Measurements from ENCODE around the gene CHAC1. TPM values are rescaled to one million over a fixed set of nuclear protein-coding genes. Genes with fewer than 3 reads are reported as not detected.

CHAC1 gene
- total RNA-seq, 1 donor, result 30.0 TPM

DNA sequence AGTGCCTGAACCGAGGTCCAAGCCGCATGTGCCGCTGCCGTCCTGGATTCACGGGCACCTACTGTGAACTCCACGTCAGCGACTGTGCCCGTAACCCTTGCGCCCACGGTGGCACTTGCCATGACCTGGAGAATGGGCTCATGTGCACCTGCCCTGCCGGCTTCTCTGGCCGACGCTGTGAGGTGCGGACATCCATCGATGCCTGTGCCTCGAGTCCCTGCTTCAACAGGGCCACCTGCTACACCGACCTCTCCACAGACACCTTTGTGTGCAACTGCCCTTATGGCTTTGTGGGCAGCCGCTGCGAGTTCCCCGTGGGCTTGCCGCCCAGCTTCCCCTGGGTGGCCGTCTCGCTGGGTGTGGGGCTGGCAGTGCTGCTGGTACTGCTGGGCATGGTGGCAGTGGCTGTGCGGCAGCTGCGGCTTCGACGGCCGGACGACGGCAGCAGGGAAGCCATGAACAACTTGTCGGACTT, 17.0 kb upstream of the CHAC1 start:
- H4K20me1 ChIP-seq (ENCODE audit: insufficient read depth, low read length), result no peaks in the 10 kb centered on the region
- no peak overlapping the region for H3K27ac ChIP-seq (ENCODE audit: low read depth, low read length)
- peaks cover 23% of the 10 kb centered on the region for H3K27me3 ChIP-seq (ENCODE audit: insufficient read depth, low read length)
- DNase-seq (ENCODE audit: insufficient read length, low spot score, missing footprints), result peak; percentile 52
- H3K4me1 ChIP-seq (ENCODE audit: insufficient read depth, low read length), result peaks cover 15% of the 10 kb centered on the region
- TF ChIP-seq, protein P1, sequence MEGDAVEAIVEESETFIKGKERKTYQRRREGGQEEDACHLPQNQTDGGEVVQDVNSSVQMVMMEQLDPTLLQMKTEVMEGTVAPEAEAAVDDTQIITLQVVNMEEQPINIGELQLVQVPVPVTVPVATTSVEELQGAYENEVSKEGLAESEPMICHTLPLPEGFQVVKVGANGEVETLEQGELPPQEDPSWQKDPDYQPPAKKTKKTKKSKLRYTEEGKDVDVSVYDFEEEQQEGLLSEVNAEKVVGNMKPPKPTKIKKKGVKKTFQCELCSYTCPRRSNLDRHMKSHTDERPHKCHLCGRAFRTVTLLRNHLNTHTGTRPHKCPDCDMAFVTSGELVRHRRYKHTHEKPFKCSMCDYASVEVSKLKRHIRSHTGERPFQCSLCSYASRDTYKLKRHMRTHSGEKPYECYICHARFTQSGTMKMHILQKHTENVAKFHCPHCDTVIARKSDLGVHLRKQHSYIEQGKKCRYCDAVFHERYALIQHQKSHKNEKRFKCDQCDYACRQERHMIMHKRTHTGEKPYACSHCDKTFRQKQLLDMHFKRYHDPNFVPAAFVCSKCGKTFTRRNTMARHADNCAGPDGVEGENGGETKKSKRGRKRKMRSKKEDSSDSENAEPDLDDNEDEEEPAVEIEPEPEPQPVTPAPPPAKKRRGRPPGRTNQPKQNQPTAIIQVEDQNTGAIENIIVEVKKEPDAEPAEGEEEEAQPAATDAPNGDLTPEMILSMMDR (IDR thresholded peaks at IDR 0.05; ENCODE audit: extremely low read depth, low read depth, low read length), result no peak
- no peaks in the 10 kb centered on the region for H3K36me3 ChIP-seq (ENCODE audit: insufficient read depth, low read length)
- no peaks in the 10 kb centered on the region for H3K9me3 ChIP-seq (ENCODE audit: low read depth, low read length)
- H3K4me2 ChIP-seq (ENCODE audit: insufficient read depth, low read length), result no peak overlapping the region
- H3K79me2 ChIP-seq (ENCODE audit: insufficient read depth, low read length), result no peaks in the 10 kb centered on the region
- no peak overlapping the region for H3K4me3 ChIP-seq (ENCODE audit: insufficient read depth, low read length)
- no peak overlapping the region for H2AFZ ChIP-seq (ENCODE audit: low read length)

DNA sequence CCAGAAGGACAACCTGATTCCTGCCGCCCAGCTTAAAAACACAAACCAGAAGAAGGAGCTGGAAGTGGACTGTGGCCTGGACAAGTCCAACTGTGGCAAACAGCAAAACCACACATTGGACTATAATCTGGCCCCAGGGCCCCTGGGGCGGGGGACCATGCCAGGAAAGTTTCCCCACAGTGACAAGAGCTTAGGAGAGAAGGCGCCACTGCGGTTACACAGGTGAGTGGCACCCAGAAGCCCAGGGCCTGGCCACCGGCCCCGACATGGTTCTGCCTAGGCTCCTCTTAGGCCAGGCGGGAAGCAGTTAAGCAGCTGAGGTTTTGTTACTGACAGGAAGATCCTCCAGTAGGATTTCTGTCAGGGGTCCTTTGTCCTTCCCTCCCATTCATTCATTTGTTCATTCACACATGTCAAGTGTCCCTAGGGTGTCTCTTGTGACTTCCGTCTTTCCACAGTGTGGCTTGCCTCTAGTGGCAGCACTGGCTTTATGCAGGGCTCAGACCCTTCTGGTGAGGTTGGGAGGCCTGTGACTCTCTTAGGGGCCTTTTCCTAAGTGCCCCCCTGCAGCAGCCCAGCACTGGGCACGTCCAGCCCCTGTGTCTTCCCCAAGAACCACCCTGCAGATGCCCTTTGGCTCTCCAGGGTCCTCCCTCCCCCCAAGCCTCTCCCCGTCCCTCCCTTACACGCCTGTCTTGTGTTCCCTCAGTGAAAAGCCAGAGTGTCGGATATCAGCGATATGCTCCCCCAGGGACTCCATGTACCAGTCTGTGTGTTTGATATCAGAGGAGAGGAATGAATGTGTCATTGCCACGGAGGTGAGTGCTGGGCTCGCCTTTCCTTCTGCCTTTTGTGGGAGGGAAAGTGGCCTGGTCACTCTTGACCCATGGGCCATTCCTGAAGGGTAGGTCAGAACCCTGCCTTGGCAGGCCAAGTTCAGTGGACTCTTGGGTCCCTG, 16.3 kb upstream of the CHAC1 start:
- Histone ChIP-seq H3K27ac (ENCODE audit: low read depth, low read length) (no peak overlapping the region), H3K4me1 (ENCODE audit: insufficient read depth, low read length) (peaks cover 16% of the 10 kb centered on the region), H3K9me3 (ENCODE audit: low read depth, low read length) (no peaks in the 10 kb centered on the region), H3K4me3 (ENCODE audit: insufficient read depth, low read length) (no peak overlapping the region), H4K20me1 (ENCODE audit: insufficient read depth, low read length) (no peaks in the 10 kb centered on the region), H3K36me3 (ENCODE audit: insufficient read depth, low read length) (no peaks in the 10 kb centered on the region), H2AFZ (ENCODE audit: low read length) (no peak overlapping the region), H3K27me3 (ENCODE audit: insufficient read depth, low read length) (peaks cover 16% of the 10 kb centered on the region), H3K79me2 (ENCODE audit: insufficient read depth, low read length) (no peaks in the 10 kb centered on the region), H3K4me2 (ENCODE audit: insufficient read depth, low read length) (peak overlapping the region; percentile 32)
- TF ChIP-seq, protein P1 (IDR thresholded peaks at IDR 0.05; ENCODE audit: extremely low read depth, low read depth, low read length), result no peak
- DNase-seq (ENCODE audit: insufficient read length, low spot score, missing footprints), result peak; percentile 95

DNA sequence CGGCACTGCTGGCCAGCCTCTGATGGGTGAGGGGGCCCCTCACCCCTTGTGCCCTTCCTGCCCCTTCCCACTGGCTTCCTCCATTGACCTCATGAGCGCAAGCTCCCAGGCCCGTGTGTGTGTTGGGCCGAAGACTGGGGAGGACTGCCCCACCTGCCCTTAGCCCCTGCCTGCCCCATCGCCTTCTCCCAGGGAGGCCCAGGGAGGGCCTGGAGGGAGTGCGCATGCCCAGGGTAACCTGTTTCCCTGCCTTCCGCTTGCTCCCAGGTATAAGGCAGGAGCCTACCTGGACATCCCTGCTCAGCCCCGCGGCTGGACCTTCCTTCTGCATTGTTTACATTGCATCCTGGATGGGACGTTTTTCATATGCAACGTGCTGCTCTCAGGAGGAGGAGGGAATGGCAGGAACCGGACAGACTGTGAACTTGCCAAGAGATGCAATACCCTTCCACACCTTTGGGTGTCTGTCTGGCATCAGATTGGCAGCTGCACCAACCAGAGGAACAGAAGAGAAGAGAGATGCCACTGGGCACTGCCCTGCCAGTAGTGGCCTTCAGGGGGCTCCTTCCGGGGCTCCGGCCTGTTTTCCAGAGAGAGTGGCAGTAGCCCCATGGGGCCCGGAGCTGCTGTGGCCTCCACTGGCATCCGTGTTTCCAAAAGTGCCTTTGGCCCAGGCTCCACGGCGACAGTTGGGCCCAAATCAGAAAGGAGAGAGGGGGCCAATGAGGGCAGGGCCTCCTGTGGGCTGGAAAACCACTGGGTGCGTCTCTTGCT, 15.3 kb upstream of the CHAC1 start:
- H3K4me3 ChIP-seq (ENCODE audit: insufficient read depth, low read length), result no peak overlapping the region
- no peaks in the 10 kb centered on the region for H3K79me2 ChIP-seq (ENCODE audit: insufficient read depth, low read length)
- no peaks in the 10 kb centered on the region for H3K36me3 ChIP-seq (ENCODE audit: insufficient read depth, low read length)
- no peak overlapping the region for H3K27ac ChIP-seq (ENCODE audit: low read depth, low read length)
- no peaks in the 10 kb centered on the region for H4K20me1 ChIP-seq (ENCODE audit: insufficient read depth, low read length)
- no peak overlapping the region for H2AFZ ChIP-seq (ENCODE audit: low read length)
- TF ChIP-seq, protein P1 (IDR thresholded peaks at IDR 0.05; ENCODE audit: extremely low read depth, low read depth, low read length), result peak; percentile 33
- H3K9me3 ChIP-seq (ENCODE audit: low read depth, low read length), result no peaks in the 10 kb centered on the region
- peak; percentile 95 for DNase-seq (ENCODE audit: insufficient read length, low spot score, missing footprints)
- peak overlapping the region; percentile 32 for H3K4me2 ChIP-seq (ENCODE audit: insufficient read depth, low read length)
- peaks cover 9% of the 10 kb centered on the region for H3K27me3 ChIP-seq (ENCODE audit: insufficient read depth, low read length)
- peaks cover 22% of the 10 kb centered on the region for H3K4me1 ChIP-seq (ENCODE audit: insufficient read depth, low read length)

DNA sequence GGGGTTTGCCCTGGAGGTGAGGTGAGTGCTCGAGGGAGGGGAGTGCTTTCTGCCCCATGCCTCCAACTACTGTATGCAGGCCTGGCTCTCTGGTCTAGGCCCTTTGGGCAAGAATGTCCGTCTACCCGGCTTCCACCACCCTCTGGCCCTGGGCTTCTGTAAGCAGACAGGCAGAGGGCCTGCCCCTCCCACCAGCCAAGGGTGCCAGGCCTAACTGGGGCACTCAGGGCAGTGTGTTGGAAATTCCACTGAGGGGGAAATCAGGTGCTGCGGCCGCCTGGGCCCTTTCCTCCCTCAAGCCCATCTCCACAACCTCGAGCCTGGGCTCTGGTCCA, 14.8 kb upstream of the CHAC1 start:
- Histone ChIP-seq H4K20me1 (ENCODE audit: insufficient read depth, low read length) (no peaks in the 10 kb centered on the region), H3K79me2 (ENCODE audit: insufficient read depth, low read length) (no peaks in the 10 kb centered on the region), H3K4me2 (ENCODE audit: insufficient read depth, low read length) (no peak overlapping the region), H3K27ac (ENCODE audit: low read depth, low read length) (no peak overlapping the region), H3K4me1 (ENCODE audit: insufficient read depth, low read length) (peaks cover 22% of the 10 kb centered on the region), H3K9me3 (ENCODE audit: low read depth, low read length) (no peaks in the 10 kb centered on the region), H3K27me3 (ENCODE audit: insufficient read depth, low read length) (peaks cover 5% of the 10 kb centered on the region), H2AFZ (ENCODE audit: low read length) (no peak overlapping the region), H3K4me3 (ENCODE audit: insufficient read depth, low read length) (no peak overlapping the region), H3K36me3 (ENCODE audit: insufficient read depth, low read length) (no peaks in the 10 kb centered on the region)
- TF ChIP-seq, protein P1 (IDR thresholded peaks at IDR 0.05; ENCODE audit: extremely low read depth, low read depth, low read length), result no peak
- no peak for DNase-seq (ENCODE audit: insufficient read length, low spot score, missing footprints)

Measured in osteoblast (primary cell).